Measurements from ENCODE around the gene TTL.
A peak's percentile ranks its signal among the peaks of the same experiment; 100 is the strongest.

TTL gene

DNA sequence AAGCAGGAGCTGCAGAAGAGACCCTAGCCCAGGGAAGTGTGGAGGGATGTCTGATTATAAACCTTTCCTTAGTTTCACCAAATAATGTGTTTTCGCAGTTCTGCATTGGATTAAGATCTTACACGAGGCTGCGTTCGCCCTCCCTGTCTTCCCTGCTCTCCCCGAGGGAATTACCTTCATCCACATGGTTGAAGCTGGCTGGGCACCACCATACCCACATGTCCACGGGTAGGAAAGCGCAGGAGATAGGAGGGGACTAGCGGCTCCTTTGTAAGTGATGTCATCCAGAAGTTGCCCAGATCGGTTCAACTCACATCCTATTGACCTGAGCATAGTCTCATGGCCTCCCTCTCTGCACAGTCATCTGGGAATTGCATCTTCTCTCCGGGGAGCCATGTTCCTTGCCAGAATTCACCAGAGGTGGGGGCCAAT lies 1.1 kb downstream of the TTL start:
- peak; percentile 65 for DNase-seq (ENCODE audit: low read depth)
- TF ChIP-seq, protein P1, sequence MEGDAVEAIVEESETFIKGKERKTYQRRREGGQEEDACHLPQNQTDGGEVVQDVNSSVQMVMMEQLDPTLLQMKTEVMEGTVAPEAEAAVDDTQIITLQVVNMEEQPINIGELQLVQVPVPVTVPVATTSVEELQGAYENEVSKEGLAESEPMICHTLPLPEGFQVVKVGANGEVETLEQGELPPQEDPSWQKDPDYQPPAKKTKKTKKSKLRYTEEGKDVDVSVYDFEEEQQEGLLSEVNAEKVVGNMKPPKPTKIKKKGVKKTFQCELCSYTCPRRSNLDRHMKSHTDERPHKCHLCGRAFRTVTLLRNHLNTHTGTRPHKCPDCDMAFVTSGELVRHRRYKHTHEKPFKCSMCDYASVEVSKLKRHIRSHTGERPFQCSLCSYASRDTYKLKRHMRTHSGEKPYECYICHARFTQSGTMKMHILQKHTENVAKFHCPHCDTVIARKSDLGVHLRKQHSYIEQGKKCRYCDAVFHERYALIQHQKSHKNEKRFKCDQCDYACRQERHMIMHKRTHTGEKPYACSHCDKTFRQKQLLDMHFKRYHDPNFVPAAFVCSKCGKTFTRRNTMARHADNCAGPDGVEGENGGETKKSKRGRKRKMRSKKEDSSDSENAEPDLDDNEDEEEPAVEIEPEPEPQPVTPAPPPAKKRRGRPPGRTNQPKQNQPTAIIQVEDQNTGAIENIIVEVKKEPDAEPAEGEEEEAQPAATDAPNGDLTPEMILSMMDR (IDR thresholded peaks at IDR 0.05; ENCODE audit: insufficient read depth, low read depth, low read length, missing control alignments) = no peak
- H3K4me3 ChIP-seq (ENCODE audit: low read length) = peak overlapping the region; percentile 81

DNA sequence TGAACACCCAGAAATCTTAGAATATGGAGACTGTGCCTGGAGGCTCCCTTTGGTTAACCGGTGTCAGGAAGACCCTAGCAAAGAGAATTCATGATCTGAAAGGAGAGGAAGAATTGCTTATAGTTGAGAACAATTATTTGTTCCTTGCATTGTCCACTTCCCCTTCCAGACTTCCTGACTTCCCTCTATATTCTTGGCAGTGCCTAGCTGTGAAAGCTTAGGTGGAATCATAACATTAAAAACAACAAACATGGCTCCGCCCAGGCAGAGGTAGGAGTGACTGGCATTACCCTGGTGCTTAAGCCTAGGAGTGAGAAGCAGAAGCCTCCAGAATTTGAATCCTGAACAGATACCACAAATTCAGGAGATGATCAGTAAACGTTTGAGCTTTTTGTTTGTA lies 1.9 kb downstream of the TTL start:
- TF ChIP-seq, protein P1 (IDR thresholded peaks at IDR 0.05; ENCODE audit: insufficient read depth, low read depth, low read length, missing control alignments) = no peak
- peak; percentile 39 for DNase-seq (ENCODE audit: low read depth)
- peak overlapping the region; percentile 81 for H3K4me3 ChIP-seq (ENCODE audit: low read length)

DNA sequence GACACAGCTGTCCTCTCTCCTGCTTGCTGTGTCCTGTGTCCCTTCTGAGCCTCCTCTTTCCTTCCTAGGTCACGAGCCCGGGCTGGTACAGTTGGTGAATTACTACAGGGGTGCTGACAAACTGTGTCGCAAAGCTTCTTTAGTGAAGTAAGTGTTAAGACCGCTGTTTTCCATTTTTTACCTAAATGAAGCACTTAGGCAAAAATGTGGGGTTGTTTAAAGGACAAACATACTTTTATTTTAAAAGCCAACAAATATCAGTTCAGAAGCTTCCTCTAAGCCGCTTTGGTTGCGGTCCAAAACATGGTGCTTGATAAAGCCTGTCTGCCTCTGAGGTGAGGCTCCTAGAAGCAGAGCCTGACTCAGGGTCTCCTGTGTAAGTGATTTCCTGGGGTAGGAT lies 3.9 kb downstream of the TTL start:
- TF ChIP-seq, protein P1 (IDR thresholded peaks at IDR 0.05; ENCODE audit: insufficient read depth, low read depth, low read length, missing control alignments) = no peak
- no peak overlapping the region for H3K4me3 ChIP-seq (ENCODE audit: low read length)
- DNase-seq (ENCODE audit: low read depth) = no peak

DNA sequence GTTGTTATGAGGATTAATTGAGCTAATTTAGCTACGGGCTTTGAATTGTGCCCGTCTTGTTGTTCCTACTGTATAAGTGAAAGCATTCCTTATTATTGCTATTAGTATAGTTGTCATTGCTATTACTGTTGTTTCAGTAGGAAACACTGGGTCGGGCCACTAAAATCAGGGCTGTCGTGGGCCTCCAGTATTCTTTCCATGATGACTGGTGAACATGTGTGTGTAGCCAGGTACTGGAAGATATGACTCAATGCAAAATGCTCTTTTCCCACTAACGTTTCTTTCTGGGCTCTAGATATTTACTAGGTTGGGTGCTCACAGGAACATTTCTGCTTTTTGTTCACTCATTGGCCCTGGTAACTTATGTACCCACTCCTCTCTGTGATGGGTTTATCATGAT lies 4.9 kb downstream of the TTL start:
- DNase-seq (ENCODE audit: low read depth) = no peak
- TF ChIP-seq, protein P1 (IDR thresholded peaks at IDR 0.05; ENCODE audit: insufficient read depth, low read depth, low read length, missing control alignments) = no peak
- H3K4me3 ChIP-seq (ENCODE audit: low read length) = no peak overlapping the region

DNA sequence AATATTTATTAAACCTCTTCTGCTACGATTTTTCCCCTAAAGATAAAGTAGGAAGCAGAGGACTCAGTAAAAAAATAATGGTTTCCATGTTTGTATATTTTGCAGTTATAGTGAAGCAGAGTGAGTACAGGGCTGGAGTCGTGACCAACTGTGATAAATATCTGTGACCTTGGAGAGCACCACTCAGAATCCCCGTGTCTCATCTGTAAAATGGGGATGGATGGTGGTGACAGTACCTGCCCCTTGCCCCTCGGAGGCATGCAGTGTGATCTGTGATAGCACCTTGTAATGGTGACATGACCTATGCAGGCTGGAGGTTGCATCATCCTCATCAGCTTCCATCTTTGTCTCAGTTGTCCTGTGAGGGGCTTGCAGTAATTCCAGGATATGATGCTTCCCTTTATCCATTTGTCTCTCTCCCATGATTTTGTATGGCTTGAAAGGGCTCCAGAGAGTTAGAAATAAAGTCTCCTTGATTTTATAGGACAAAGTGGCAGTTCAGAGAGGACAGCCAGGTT lies 5.5 kb downstream of the TTL start:
- TF ChIP-seq, protein P1 (IDR thresholded peaks at IDR 0.05; ENCODE audit: insufficient read depth, low read depth, low read length, missing control alignments) = no peak
- H3K4me3 ChIP-seq (ENCODE audit: low read length) = no peak overlapping the region
- DNase-seq (ENCODE audit: low read depth) = no peak

GRCh38 chr2:112488201-112488600 lies 6.2 kb downstream of the TTL start:
- H3K4me3 ChIP-seq (ENCODE audit: low read length) = no peak overlapping the region
- no peak for DNase-seq (ENCODE audit: low read depth)
- TF ChIP-seq, protein P1 (IDR thresholded peaks at IDR 0.05; ENCODE audit: insufficient read depth, low read depth, low read length, missing control alignments) = no peak

- TF ChIP-seq, protein P1 (IDR thresholded peaks at IDR 0.05; ENCODE audit: insufficient read depth, low read depth, low read length, missing control alignments) = no peak
- DNase-seq (ENCODE audit: low read depth) = no peak
- H3K4me3 ChIP-seq (ENCODE audit: low read length) = no peak overlapping the region
Observed at GRCh38 chr2:112491946-112492345, 10.0 kb downstream of the TTL start.

All from epithelial cell of esophagus (primary cell).